Adrenal gland (tissue), 5 donors: ENCODE results near the gene SLC25A21.

Experiments used
- CTCF ChIP-seq, 6 experiments: fragments of 450-650 bp in 4 of 6; fragments of 200-600 bp in 2 of 6; sonication (generic) in 1 of 6; IDR thresholded peaks; 1 replicate in 5 of 6; 2 replicates in 1 of 6; pipeline versions ENCODE4 v1.5.1 to v1.8.0; 2016 to 2021; ENCODE audit warnings: antibody characterized with exemption in 6 of 6, mild to moderate bottlenecking in 2 of 6, moderate library complexity in 1 of 6
- POLR2A ChIP-seq, 2 donors: fragments of 450-650 bp; IDR thresholded peaks; one replicate each; pipeline ENCODE4 v1.6.1; 2017; ENCODE audit warnings: antibody characterized with exemption in 2 of 2, mild to moderate bottlenecking in 2 of 2, moderate library complexity in 1 of 2
- donor health status: DM: no; HTN: no; CAD: no.

- TF ChIP-seq CTCF (IDR thresholded peaks at IDR 0.05) (no peak), POLR2A (IDR thresholded peaks at IDR 0.05) (no peak)
Observed at GRCh38 chr14:36939265-36939664, 233.1 kb downstream of the SLC25A21 start.
